Stimulated activated CD8-positive, alpha-beta memory T cell treated with anti-CD3 and anti-CD28 coated beads, Interleukin-4, amount 100 ng/mL, for 24 hours (primary cell): ENCODE data around the gene NGDN.

Source experiments
- DNase-seq: peaks from one replicate; pipeline ENCODE4 v3.0.0-alpha.2; 2020; ENCODE audit warnings: low read depth

NGDN gene

DNA sequence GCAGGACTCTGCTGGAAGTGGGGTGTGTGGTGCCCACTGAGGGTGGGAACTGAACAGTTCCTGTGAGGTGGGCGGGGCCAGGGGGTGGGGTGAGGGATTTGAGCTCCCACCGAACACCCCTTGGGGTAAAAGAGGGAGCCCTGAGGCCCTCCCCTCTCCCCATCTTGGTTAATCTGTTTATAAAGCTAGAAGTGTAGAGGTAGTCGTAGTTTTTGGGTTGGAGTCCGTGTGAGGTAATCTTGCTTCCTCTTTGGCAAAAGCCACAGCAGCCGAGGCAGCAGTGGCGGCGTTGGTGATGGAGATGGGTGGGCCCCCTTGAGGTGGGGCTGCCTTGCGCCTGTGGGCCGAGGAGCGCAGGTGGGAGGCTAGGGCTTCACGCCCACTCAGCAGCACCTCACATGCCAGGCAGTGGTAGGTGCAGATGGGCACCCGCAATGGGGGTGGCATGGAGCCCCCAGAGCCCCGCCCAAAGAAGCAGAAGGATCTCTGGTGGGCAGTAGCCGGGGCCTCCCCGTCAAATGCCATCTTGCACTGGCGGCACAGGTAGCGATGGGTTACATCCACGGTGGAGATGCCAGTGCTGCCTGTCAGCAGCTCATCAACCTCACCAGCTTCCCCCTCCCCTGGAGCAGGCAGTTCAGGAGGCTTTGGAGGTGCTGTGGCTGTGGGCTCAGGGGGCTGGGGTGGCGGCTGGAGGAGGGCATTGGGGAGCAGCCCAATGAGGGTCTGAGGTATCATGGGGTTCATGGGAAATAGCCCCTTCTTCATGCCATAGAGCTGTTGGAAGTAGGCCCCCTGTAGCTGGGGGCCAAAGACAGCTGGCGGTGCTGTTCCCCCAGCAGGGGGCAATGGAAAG, 52.5 kb downstream of the NGDN start:
- no peak for DNase-seq

DNA sequence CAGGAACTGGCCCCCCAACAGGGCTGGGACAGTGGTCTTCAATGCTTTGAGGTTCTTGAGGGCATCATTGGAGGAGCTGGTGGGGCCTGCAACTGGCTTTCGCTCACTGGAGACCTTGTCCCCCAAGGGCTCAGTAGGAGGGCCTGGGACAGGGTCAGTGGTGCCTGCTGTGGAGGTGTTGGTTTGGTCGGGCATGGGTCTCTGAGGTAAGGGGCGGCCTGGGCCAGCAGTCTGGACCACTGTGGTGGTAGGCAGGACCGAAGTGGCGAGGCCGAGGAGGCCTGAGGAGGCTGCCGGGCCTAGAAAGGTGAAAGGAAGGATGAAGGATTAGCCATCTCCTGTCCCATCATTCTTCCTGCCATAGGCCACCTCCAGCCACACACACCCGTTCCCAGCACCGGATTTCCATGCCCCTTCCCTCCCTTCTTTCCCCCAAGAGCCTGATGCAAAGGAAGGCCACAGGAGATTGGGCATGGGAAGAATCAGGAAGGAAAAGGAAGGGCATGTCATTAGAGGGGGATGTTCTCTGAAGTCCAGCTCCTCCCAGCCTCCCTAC, 53.2 kb downstream of the NGDN start:
- no peak for DNase-seq

DNA sequence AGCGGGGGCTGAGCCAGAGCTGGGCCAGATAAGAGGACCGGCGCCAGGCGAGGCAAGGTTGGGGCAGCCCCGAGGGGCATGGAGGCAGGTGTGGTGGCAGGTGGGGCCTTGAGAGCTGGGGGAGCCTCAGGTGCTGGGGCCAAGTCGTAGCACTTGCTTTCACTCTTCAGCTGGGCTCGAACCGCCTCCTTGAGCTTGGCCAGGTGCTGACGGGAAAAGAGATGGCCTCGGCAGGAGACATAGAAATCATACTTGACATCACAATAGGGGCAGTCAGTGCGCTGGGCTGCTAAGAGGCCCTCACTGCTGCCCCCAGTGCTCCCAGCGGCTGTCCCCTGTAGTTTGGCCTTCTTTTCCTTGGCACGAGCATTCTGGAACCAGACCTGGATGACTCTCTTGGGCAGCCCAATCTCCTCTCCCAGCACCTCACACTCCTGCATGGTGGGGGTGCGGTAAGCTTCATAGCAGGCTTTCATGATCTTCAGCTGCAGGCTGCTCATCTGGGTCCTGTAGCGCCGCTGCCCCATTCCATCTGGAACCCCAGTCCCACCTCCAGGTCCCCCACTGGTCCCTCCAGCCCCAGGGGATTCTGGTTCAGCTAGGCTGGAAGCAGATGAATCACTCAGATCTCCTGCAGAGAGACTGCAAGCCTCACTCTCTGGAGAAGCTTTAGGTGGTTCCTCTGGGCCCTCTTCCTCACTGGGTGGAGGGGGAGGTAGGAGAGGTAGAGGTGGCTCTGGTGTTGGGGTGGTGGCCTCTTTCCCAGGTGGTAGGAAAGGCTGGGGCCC, 53.9 kb downstream of the NGDN start:
- DNase-seq: no peak

DNA sequence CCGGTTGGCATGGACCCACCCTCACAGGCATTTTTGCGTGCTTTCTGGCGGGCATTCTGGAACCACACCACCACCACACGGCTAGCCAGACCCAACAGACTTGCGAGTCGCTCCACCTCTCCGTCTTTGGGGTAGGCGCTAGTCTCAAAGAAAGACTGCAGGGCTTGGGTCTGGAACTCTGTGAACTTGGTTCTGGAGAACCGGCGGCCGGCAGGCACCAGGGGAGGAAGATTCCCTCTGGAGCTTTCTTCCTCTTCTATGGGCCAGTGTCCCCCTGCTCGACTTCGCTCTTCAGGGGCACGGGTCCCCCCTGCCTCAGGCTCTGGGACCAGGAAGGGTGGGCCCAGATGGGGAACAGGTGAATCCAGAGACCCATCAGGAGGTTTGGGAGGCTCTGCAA, 55.5 kb downstream of the NGDN start:
- DNase-seq: no peak

DNA sequence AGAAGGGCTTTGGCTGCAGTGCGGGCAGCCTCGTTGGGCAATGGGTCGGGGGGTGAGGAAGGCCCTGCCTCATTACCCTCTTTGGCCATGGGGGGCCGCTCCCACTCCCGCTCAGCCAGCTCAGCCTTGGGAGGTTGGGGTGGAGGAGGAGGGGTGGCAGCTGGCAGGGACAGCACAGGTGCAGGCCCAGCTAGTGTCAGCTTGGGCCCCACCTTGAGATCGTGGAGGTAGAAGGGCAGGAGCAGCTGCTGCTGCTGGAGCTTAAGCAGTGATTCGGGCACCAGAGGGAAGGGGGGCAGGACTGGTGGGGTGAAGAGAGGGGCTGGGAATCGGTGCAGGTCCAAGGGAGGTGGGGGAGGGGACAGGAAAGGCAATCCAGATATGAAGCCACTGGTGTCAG, 56.1 kb downstream of the NGDN start:
- no peak for DNase-seq
